Measurements from ENCODE around the gene HRAS.

- TF ChIP-seq, protein P1, sequence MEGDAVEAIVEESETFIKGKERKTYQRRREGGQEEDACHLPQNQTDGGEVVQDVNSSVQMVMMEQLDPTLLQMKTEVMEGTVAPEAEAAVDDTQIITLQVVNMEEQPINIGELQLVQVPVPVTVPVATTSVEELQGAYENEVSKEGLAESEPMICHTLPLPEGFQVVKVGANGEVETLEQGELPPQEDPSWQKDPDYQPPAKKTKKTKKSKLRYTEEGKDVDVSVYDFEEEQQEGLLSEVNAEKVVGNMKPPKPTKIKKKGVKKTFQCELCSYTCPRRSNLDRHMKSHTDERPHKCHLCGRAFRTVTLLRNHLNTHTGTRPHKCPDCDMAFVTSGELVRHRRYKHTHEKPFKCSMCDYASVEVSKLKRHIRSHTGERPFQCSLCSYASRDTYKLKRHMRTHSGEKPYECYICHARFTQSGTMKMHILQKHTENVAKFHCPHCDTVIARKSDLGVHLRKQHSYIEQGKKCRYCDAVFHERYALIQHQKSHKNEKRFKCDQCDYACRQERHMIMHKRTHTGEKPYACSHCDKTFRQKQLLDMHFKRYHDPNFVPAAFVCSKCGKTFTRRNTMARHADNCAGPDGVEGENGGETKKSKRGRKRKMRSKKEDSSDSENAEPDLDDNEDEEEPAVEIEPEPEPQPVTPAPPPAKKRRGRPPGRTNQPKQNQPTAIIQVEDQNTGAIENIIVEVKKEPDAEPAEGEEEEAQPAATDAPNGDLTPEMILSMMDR (IDR thresholded peaks at IDR 0.05; ENCODE audit: low read depth, low read length, poor library complexity, severe bottlenecking): no peak
- TF ChIP-seq EZH2phosphoT487 (IDR thresholded peaks at IDR 0.05; ENCODE audit: borderline replicate concordance, low read length): no peak
Measured at GRCh38 chr11:515131-515530, 20.2 kb downstream of the HRAS start.

Measured in DOHH2 (cell line).